Hepatocyte (in vitro differentiated cells): ENCODE data around the gene PPARA. TPM values are rescaled to one million over a fixed set of nuclear protein-coding genes. Genes with fewer than 3 reads are reported as not detected.

ENCODE experiments used
- DNase-seq: peaks from one replicate; pipeline ENCODE4 v3.0.0-alpha.2; 2016; ENCODE audit warnings: low spot score
- H2AFZ ChIP-seq: fragments of 200-600 bp; sonication (generic); 2 replicates; pipeline ENCODE4 v1.6.0; 2016; ENCODE audit warnings: antibody characterized with exemption, mild to moderate bottlenecking
- H3K27ac ChIP-seq: fragments of 200-600 bp; sonication (generic); 2 replicates; pipeline ENCODE4 v1.5.1; 2016; ENCODE audit warnings: mild to moderate bottlenecking
- H3K27me3 ChIP-seq: fragments of 200-600 bp; sonication (generic); 2 replicates; pipeline ENCODE4 v1.6.1; 2016
- H3K36me3 ChIP-seq: fragments of 200-600 bp; sonication (generic); replicated peaks from 2 replicates; pipeline ENCODE4 v1.5.1; 2016; ENCODE audit warnings: low read depth; ENCODE audit not compliant: insufficient read depth
- H3K4me1 ChIP-seq: fragments of 200-600 bp; sonication (generic); 2 replicates; pipeline ENCODE4 v1.5.1; 2016; ENCODE audit warnings: mild to moderate bottlenecking, moderate library complexity; ENCODE audit not compliant: insufficient read depth
- H3K4me2 ChIP-seq: fragments of 200-600 bp; sonication (generic); 2 replicates; pipeline ENCODE4 v1.6.0; 2016
- H3K4me3 ChIP-seq: fragments of 200-600 bp; sonication (generic); 2 replicates; pipeline ENCODE4 v1.5.1; 2016; ENCODE audit warnings: mild to moderate bottlenecking
- H3K79me2 ChIP-seq: fragments of 200-600 bp; sonication (generic); 2 replicates; pipeline ENCODE4 v1.6.0; 2017; ENCODE audit warnings: mild to moderate bottlenecking
- H3K9me2 ChIP-seq: fragments of 200-600 bp; sonication (generic); replicated peaks from 2 replicates; pipeline ENCODE4 v1.6.0; 2017; ENCODE audit warnings: mild to moderate bottlenecking; ENCODE audit not compliant: insufficient read depth
- H3K9me3 ChIP-seq: fragments of 200-600 bp; sonication (generic); 2 replicates; pipeline ENCODE4 v1.5.1; 2016; ENCODE audit warnings: low read depth, mild to moderate bottlenecking
- H4K20me1 ChIP-seq: fragments of 200-600 bp; sonication (generic); 2 replicates; pipeline ENCODE4 v1.6.0; 2016; ENCODE audit warnings: mild to moderate bottlenecking; ENCODE audit not compliant: insufficient read depth, poor library complexity, severe bottlenecking
- CTCF ChIP-seq: fragments of 200-600 bp; sonication (generic); IDR thresholded peaks from 2 replicates; pipeline ENCODE4 v1.5.1; 2016; ENCODE audit warnings: antibody characterized with exemption, mild to moderate bottlenecking; ENCODE audit not compliant: poor library complexity
- EZH2 ChIP-seq: fragments of 200-600 bp; sonication (generic); IDR thresholded peaks from 2 replicates; pipeline ENCODE4 v1.6.1; 2016; ENCODE audit warnings: antibody characterized with exemption, mild to moderate bottlenecking, borderline replicate concordance
- EZH2phosphoT487 ChIP-seq: fragments of 200-600 bp; sonication (generic); IDR thresholded peaks from one replicate; pipeline ENCODE4 v1.6.1; 2018; ENCODE audit warnings: antibody characterized with exemption, mild to moderate bottlenecking, low read depth, moderate library complexity; ENCODE audit not compliant: unreplicated experiment, severe bottlenecking
- WGBS: methylation state at CpG from one replicate; pipeline ENCODE4 v1.1.6; 2016; ENCODE audit warnings: low lambda C conversion rate; ENCODE audit errors: missing lambda C conversion rate; 5-methylcytosine and 5-hydroxymethylcytosine counted together
- polyA plus RNA-seq: library from polyadenylated mRNA; unstranded; fragments of >200 nt; fragmentation: Nextera tagmentation; extraction: Ambion mirVana; gene quantifications from 2 replicates; pipeline ENCODE4 v1.2.1, GENCODE V29; 2016
- total RNA-seq: library from RNA; depleted of rRNA; stranded (reverse); fragments of >200 nt; gene quantifications from 2 replicates; pipeline ENCODE4 v1.2.3, GENCODE V29; 2014

Gene PPARA
- total and polyA plus RNA-seq, 2 experiments from 2014 or later, result 13.7 to 31.0 TPM

- Histone ChIP-seq H2AFZ (no peak overlapping the region), H3K9me3 (no peaks in the 10 kb centered on the region), H4K20me1 (no peaks in the 10 kb centered on the region), H3K27me3 (no peaks in the 10 kb centered on the region), H3K36me3 (no peaks in the 10 kb centered on the region), H3K9me2 (no peaks in the 10 kb centered on the region), H3K4me3 (no peak overlapping the region), H3K4me1 (no peaks in the 10 kb centered on the region), H3K27ac (no peak overlapping the region), H3K79me2 (no peaks in the 10 kb centered on the region), H3K4me2 (no peak overlapping the region)
- 91% methylated on average over 5 of the region's 5 CpGs for WGBS
- no peak for TF ChIP-seq CTCF
- TF ChIP-seq EZH2phosphoT487, result no peak
- no peak for TF ChIP-seq EZH2
- no peak for DNase-seq
Measured at GRCh38 chr22:46192210-46192993, 42.1 kb downstream of the PPARA start.

GRCh38 chr22:46193898-46194310, 43.6 kb downstream of the PPARA start:
- no peaks in the 10 kb centered on the region for H3K27me3 ChIP-seq
- no peaks in the 10 kb centered on the region for H3K79me2 ChIP-seq
- no peaks in the 10 kb centered on the region for H3K36me3 ChIP-seq
- H3K9me3 ChIP-seq, result no peaks in the 10 kb centered on the region
- H3K9me2 ChIP-seq, result no peaks in the 10 kb centered on the region
- H3K27ac ChIP-seq, result no peak overlapping the region
- H3K4me1 ChIP-seq, result no peaks in the 10 kb centered on the region
- H2AFZ ChIP-seq, result no peak overlapping the region
- H3K4me2 ChIP-seq, result no peak overlapping the region
- no peak for DNase-seq
- no peak overlapping the region for H3K4me3 ChIP-seq
- 87% methylated on average over 8 of the region's 8 CpGs for WGBS
- TF ChIP-seq EZH2phosphoT487 (no peak), CTCF (no peak), EZH2 (no peak)
- no peaks in the 10 kb centered on the region for H4K20me1 ChIP-seq

GRCh38 chr22:46195487-46196165, 45.3 kb downstream of the PPARA start:
- DNase-seq, result no peak
- Histone ChIP-seq H3K9me3 (no peaks in the 10 kb centered on the region), H3K4me2 (no peak overlapping the region), H3K27ac (no peak overlapping the region), H3K79me2 (no peaks in the 10 kb centered on the region), H4K20me1 (no peaks in the 10 kb centered on the region), H3K36me3 (no peaks in the 10 kb centered on the region), H3K4me3 (no peak overlapping the region), H3K4me1 (no peaks in the 10 kb centered on the region), H3K9me2 (no peaks in the 10 kb centered on the region), H3K27me3 (no peaks in the 10 kb centered on the region), H2AFZ (no peak overlapping the region)
- no peak for TF ChIP-seq EZH2phosphoT487
- TF ChIP-seq CTCF, result no peak
- TF ChIP-seq EZH2, result no peak
- WGBS, result 82% methylated on average over 18 of the region's 18 CpGs
